K562 (cell line): ENCODE measurements around the gene PI4K2B. TPM values are rescaled to one million over a fixed set of nuclear protein-coding genes. Genes with fewer than 3 reads are reported as not detected.

ENCODE experiments used
- BCOR ChIP-seq: fragments of 450-650 bp; IDR thresholded peaks from 2 replicates; pipeline ENCODE4 v1.6.1; 2016
- CBX5 ChIP-seq: IDR thresholded peaks from 2 replicates; pipeline ENCODE4 v1.6.1; 2014; ENCODE audit warnings: low read depth, borderline replicate concordance
- ETS2 ChIP-seq: IDR thresholded peaks from 2 replicates; pipeline ENCODE4 v1.6.1; 2016; ENCODE audit warnings: borderline replicate concordance, missing genetic modification characterization, mild to moderate bottlenecking, moderate library complexity, missing compliant biosample characterization; ENCODE audit not compliant: poor library complexity, severe bottlenecking
- HMG20A ChIP-seq: fragments of 450-650 bp; formaldehyde crosslinking; conservative IDR thresholded peaks from 2 replicates; pipeline ENCODE4 v1.4.0; 2020; ENCODE audit warnings: mild to moderate bottlenecking, mixed read lengths
- PHTF2 ChIP-seq: fragments of 250-450 bp; sonication (Bioruptor Pico); IDR thresholded peaks from 2 replicates; pipeline ENCODE4 v1.5.0; 2021; ENCODE audit warnings: mild to moderate bottlenecking
- POLR3A ChIP-seq: IDR thresholded peaks from 2 replicates; pipeline ENCODE4 v1.6.1; 2011; ENCODE audit warnings: borderline replicate concordance, mild to moderate bottlenecking, moderate library complexity; ENCODE audit not compliant: insufficient read length, insufficient read depth; ENCODE audit errors: extremely low read depth
- POU5F1 ChIP-seq: fragments of 150-350 bp; IDR thresholded peaks from 2 replicates; pipeline ENCODE4 v1.6.1; 2014; ENCODE audit warnings: borderline replicate concordance, low read length, low read depth, mild to moderate bottlenecking; ENCODE audit not compliant: partially characterized antibody
- PPARD ChIP-seq: fragments of 250-450 bp; sonication (Bioruptor Pico); IDR thresholded peaks from 2 replicates; pipeline ENCODE4 v1.8.0; 2022; ENCODE audit warnings: inconsistent platforms, mild to moderate bottlenecking, moderate library complexity
- SMAD2 ChIP-seq: fragments of 150-350 bp; IDR thresholded peaks from 2 replicates; pipeline ENCODE4 v1.6.1; 2014; ENCODE audit warnings: low read depth, mild to moderate bottlenecking, low read length
- STAG1 ChIP-seq: sonication (generic); formaldehyde crosslinking; IDR thresholded peaks from 2 replicates; pipeline ENCODE4 v1.5.0; 2020; ENCODE audit warnings: missing genetic modification reagents, borderline replicate concordance
- TCFL5 ChIP-seq: fragments of 250-450 bp; sonication (Bioruptor Pico); conservative IDR thresholded peaks from 2 replicates; pipeline ENCODE4 v1.6.1; 2021; ENCODE audit warnings: mild to moderate bottlenecking, moderate library complexity, matching md5 sums
- TOE1 ChIP-seq, 2 experiments: fragments of 450-650 bp in 1 of 2; sonication (generic) in 1 of 2; formaldehyde crosslinking in 1 of 2; IDR thresholded peaks; 2 replicates each; pipeline versions ENCODE4 v1.7.1 to v1.8.0; 2016 to 2022; ENCODE audit warnings: borderline replicate concordance in 2 of 2, mild to moderate bottlenecking in 2 of 2, antibody characterized with exemption in 1 of 2, inconsistent platforms in 1 of 2, low read depth in 1 of 2, missing genetic modification reagents in 1 of 2, moderate library complexity in 1 of 2
- ZNF124 ChIP-seq: sonication (generic); formaldehyde crosslinking; IDR thresholded peaks from 2 replicates; pipeline ENCODE4 v1.8.1; 2022; ENCODE audit warnings: missing genetic modification reagents
- ZNF165 ChIP-seq: fragments of 250-450 bp; sonication (Bioruptor Pico); IDR thresholded peaks from 2 replicates; pipeline ENCODE4 v1.4.0; 2020; ENCODE audit warnings: borderline replicate concordance
- polyA plus RNA-seq, 8 experiments: library from polyadenylated mRNA; depleted of rRNA in 4 of 8; stranded (reverse) in 5 of 8; unstranded in 3 of 8; fragments of >200 nt; fragmentation: Nextera tagmentation in 2 of 8; fragmentation: Illumina TruSeq in 1 of 8; extraction: Ambion mirVana in 2 of 8; extraction: Trizol in 1 of 8; gene quantifications; 2 replicates each; pipeline versions ENCODE4 v1.2.1 to v1.2.3, GENCODE V29; 2011 to 2014; ENCODE audit warnings: inconsistent platforms in 1 of 8, missing spikeins in 1 of 8
- total RNA-seq, 7 experiments: library from RNA; depleted of rRNA in 6 of 7; stranded (reverse); fragments of >200 nt in 6 of 7; fragmentation: Illumina TruSeq in 2 of 7; extraction: Trizol in 2 of 7; gene quantifications; 2 replicates each; pipeline versions ENCODE4 v1.2.1 to v1.2.3, GENCODE V29; 2011 to 2021; ENCODE audit warnings: low replicate concordance in 1 of 7
- TF ChIP-seq, protein P1 (sequence below): fragments of 150-350 bp; IDR thresholded peaks from 2 replicates; pipeline ENCODE4 v1.6.1; 2014; ENCODE audit warnings: low read depth, mild to moderate bottlenecking, low read length, borderline replicate concordance
- TF ChIP-seq, protein P2 (sequence below): fragments of 250-450 bp; sonication (Bioruptor Pico); IDR thresholded peaks from 2 replicates; pipeline ENCODE4 v1.5.0; 2021
- TF ChIP-seq, protein P3 (sequence below): fragments of 450-650 bp; formaldehyde crosslinking; IDR thresholded peaks from 2 replicates; pipeline ENCODE4 v1.4.0; 2022; ENCODE audit warnings: mild to moderate bottlenecking, moderate library complexity
- TF ChIP-seq, protein P4 (sequence below): fragments of 250-450 bp; sonication (Bioruptor Pico); IDR thresholded peaks from 2 replicates; pipeline ENCODE4 v1.5.0; 2022; ENCODE audit warnings: mild to moderate bottlenecking

The PI4K2B gene
- total and polyA plus RNA-seq, 9 of the 15 experiments (the other 6 are each of a cell fraction or from before 2014, with no cell fraction given) = 4.5 to 21.4 (median 16.5) TPM

- TF ChIP-seq, protein P1, sequence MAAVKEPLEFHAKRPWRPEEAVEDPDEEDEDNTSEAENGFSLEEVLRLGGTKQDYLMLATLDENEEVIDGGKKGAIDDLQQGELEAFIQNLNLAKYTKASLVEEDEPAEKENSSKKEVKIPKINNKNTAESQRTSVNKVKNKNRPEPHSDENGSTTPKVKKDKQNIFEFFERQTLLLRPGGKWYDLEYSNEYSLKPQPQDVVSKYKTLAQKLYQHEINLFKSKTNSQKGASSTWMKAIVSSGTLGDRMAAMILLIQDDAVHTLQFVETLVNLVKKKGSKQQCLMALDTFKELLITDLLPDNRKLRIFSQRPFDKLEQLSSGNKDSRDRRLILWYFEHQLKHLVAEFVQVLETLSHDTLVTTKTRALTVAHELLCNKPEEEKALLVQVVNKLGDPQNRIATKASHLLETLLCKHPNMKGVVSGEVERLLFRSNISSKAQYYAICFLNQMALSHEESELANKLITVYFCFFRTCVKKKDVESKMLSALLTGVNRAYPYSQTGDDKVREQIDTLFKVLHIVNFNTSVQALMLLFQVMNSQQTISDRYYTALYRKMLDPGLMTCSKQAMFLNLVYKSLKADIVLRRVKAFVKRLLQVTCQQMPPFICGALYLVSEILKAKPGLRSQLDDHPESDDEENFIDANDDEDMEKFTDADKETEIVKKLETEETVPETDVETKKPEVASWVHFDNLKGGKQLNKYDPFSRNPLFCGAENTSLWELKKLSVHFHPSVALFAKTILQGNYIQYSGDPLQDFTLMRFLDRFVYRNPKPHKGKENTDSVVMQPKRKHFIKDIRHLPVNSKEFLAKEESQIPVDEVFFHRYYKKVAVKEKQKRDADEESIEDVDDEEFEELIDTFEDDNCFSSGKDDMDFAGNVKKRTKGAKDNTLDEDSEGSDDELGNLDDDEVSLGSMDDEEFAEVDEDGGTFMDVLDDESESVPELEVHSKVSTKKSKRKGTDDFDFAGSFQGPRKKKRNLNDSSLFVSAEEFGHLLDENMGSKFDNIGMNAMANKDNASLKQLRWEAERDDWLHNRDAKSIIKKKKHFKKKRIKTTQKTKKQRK = no peak; the same call in 1 of the 2 replicates
- TF ChIP-seq, protein P2, sequence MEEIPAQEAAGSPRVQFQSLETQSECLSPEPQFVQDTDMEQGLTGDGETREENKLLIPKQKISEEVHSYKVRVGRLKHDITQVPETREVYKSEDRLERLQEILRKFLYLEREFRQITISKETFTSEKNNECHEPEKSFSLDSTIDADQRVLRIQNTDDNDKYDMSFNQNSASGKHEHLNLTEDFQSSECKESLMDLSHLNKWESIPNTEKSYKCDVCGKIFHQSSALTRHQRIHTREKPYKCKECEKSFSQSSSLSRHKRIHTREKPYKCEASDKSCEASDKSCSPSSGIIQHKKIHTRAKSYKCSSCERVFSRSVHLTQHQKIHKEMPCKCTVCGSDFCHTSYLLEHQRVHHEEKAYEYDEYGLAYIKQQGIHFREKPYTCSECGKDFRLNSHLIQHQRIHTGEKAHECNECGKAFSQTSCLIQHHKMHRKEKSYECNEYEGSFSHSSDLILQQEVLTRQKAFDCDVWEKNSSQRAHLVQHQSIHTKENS (CRISPR knock-in tag) = no peak
- TF ChIP-seq TCFL5 (CRISPR knock-in tag) (no peak), CBX5 (no peak), PHTF2 (no peak), POU5F1 (no peak), STAG1 (no peak), PPARD (no peak), SMAD2 (no peak), TOE1 (IDR thresholded peaks at IDR 0.05; ENCODE audit: borderline replicate concordance) (peak; percentile 75; the same call in 1 of the 2 replicates), TOE1 (CRISPR knock-in tag; IDR thresholded peaks at IDR 0.05; ENCODE audit: borderline replicate concordance, low read depth) (no peak), POLR3A (no peak), ZNF124 (CRISPR knock-in tag) (no peak), BCOR (no peak), ETS2 (tag) (no peak), HMG20A (CRISPR knock-in tag) (no peak), ZNF165 (CRISPR knock-in tag) (no peak)
- TF ChIP-seq, protein P3, sequence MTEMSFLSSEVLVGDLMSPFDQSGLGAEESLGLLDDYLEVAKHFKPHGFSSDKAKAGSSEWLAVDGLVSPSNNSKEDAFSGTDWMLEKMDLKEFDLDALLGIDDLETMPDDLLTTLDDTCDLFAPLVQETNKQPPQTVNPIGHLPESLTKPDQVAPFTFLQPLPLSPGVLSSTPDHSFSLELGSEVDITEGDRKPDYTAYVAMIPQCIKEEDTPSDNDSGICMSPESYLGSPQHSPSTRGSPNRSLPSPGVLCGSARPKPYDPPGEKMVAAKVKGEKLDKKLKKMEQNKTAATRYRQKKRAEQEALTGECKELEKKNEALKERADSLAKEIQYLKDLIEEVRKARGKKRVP = no peak
- TF ChIP-seq, protein P4, sequence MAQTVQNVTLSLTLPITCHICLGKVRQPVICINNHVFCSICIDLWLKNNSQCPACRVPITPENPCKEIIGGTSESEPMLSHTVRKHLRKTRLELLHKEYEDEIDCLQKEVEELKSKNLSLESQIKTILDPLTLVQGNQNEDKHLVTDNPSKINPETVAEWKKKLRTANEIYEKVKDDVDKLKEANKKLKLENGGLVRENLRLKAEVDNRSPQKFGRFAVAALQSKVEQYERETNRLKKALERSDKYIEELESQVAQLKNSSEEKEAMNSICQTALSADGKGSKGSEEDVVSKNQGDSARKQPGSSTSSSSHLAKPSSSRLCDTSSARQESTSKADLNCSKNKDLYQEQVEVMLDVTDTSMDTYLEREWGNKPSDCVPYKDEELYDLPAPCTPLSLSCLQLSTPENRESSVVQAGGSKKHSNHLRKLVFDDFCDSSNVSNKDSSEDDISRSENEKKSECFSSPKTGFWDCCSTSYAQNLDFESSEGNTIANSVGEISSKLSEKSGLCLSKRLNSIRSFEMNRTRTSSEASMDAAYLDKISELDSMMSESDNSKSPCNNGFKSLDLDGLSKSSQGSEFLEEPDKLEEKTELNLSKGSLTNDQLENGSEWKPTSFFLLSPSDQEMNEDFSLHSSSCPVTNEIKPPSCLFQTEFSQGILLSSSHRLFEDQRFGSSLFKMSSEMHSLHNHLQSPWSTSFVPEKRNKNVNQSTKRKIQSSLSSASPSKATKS (CRISPR knock-in tag) = no peak
Measured at GRCh38 chr4:25312496-25313200, 78.8 kb downstream of the PI4K2B start, which contains the start of gene ZCCHC4 (continued).
